ENCODE measurements around the gene RCBTB2. TPM values are rescaled to one million over a fixed set of nuclear protein-coding genes. Genes with fewer than 3 reads are reported as not detected.

The RCBTB2 gene
- total RNA-seq, 1 donor: 7.0 TPM

DNA sequence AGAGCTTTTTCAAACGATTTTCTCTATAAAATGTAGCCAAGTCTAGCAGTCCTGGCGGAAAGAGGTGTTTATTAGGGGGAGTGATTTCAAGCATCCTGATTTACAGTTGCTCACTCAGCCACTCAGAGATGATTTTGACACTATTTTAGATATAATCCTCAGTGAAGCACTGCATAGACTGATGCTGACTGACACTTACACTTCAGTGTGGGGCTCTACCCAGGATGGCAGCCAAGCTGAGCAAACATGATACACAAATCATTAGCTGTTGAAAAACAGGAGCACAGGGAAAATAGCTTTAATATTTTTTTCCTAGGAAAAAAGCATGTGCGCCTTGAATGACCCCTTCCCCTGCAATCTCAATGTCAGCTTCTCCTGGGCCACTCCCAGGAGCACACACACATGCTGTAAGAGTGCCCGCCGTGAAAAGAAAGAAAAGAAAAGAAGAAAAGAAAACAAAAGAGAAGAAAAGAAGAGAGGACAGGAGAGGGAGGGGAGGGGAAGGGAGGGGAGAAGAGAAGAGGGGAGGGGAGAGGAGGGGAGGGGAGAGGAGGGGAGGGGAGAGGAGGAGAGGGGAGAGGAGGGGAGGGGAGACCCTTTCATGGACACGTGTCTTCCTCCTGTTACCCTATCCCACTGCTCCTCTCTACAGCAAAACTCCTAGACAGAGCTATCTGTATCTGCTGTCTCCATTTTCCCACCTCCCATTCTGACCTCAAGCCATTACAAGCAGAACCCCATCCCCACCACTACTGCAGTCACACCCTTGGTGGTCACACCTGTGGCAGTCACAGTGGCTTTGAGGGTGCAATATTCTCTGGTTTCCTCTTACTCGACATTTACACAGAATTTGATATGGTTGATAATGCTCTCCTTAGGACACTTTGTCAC lies 36.4 kb downstream of the RCBTB2 start:
- TF ChIP-seq, protein P1, sequence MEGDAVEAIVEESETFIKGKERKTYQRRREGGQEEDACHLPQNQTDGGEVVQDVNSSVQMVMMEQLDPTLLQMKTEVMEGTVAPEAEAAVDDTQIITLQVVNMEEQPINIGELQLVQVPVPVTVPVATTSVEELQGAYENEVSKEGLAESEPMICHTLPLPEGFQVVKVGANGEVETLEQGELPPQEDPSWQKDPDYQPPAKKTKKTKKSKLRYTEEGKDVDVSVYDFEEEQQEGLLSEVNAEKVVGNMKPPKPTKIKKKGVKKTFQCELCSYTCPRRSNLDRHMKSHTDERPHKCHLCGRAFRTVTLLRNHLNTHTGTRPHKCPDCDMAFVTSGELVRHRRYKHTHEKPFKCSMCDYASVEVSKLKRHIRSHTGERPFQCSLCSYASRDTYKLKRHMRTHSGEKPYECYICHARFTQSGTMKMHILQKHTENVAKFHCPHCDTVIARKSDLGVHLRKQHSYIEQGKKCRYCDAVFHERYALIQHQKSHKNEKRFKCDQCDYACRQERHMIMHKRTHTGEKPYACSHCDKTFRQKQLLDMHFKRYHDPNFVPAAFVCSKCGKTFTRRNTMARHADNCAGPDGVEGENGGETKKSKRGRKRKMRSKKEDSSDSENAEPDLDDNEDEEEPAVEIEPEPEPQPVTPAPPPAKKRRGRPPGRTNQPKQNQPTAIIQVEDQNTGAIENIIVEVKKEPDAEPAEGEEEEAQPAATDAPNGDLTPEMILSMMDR (IDR thresholded peaks at IDR 0.05; ENCODE audit: insufficient read depth, low read length): no peak
- H3K4me3 ChIP-seq (ENCODE audit: low read depth, low read length): no peak overlapping the region
- DNase-seq (ENCODE audit: low read depth): no peak

DNA sequence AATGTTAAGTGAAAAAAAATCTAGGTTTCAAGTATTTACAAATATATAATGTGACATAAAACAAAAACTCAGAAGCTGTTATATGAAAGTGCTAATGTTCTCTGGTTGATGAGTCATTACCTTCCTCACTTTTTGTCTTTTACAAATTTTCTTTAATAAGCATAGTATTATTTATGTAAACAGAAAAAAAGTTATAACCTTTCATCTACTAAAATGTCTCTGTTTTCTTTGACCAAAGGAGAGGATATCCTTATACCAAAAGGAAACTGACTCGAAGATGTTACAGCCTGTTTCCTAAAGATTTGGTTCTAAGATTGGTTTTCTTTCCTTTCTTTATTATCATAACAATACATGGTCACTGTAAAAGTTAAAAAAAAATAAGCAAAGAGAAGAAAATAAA lies 38.0 kb downstream of the RCBTB2 start:
- TF ChIP-seq, protein P1 (IDR thresholded peaks at IDR 0.05; ENCODE audit: insufficient read depth, low read length): no peak
- no peak for DNase-seq (ENCODE audit: low read depth)
- H3K4me3 ChIP-seq (ENCODE audit: low read depth, low read length): no peak overlapping the region

DNA sequence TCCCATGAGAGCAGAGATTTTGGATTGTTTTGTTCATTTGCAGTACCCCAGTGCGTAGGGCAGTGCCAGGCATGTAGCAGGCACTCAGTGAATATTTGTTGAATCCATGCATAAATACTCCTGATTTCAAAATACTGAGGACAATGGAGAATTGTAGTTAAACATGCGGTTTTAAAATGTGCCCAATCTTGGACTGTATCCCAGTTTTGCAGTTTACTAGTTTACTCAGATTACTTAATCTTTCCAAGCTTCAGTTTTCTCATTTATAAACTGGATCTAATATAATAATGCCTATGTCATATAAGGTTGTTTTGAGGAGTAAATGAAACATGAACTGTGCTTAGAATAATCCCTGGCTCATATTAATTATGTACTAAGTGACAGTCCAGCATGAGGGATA lies 39.0 kb downstream of the RCBTB2 start:
- TF ChIP-seq, protein P1 (IDR thresholded peaks at IDR 0.05; ENCODE audit: insufficient read depth, low read length): no peak
- DNase-seq (ENCODE audit: low read depth): peak; percentile 24
- H3K4me3 ChIP-seq (ENCODE audit: low read depth, low read length): no peak overlapping the region

DNA sequence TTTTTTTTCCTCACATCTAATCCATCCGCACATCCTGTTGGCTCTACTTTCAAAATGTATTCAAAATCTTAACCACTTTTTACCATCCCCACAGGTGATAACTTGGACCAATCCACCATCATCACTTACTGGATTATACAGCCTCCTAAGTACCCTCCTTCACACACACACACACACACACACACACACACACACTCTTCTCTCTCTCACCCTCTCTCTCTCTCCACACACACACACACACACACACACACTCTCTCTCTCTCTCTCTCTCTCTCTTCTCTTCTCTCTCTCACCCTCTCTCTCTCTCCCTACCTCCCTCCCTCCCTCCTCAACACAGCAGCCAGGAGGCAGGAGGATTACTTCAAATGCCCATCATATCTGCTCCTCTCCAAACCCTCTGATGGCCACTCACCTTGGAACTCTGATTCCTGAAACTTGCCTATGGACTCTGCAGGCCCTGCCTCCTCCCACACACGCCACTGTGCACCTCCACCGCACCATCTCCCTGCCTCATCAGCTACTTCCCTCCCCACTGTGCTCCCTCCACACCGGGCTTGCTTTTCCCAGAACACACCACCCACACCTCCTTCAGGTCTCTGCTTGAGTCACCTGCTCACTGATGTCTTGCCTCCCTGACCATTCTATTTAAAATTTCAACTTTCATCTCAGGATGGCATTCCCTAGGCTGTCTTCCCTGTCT lies 39.7 kb downstream of the RCBTB2 start:
- TF ChIP-seq, protein P1 (IDR thresholded peaks at IDR 0.05; ENCODE audit: insufficient read depth, low read length): no peak
- DNase-seq (ENCODE audit: low read depth): no peak
- H3K4me3 ChIP-seq (ENCODE audit: low read depth, low read length): no peak overlapping the region

DNA sequence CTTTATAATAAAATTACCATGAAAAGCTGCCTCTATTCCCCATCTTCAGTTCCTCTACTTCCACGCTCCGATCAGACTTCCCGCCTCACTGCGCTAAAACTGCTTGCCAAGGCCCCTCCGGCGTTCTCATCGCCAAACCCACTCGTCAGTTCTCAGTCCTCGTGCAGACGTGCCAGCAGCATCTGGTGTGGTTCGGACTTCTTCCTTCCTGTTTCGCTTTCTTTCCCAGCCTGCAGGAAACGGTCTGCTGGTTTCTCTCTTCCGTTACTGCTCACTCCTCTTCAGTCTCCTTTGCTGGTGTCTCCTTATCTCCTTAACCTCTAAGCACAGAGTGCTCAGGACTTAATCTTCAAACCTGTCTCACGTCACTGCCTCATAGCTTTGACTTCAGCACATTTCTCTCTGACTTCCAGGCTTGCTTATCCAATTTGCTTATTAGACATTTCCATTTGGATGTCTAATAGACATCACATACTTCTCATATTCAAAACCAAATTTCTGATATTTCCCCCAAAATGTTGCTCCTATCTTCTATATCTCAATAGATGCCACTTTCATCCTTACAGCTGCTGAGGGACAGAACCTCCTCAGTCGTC lies 40.3 kb downstream of the RCBTB2 start:
- peak; percentile 77 for DNase-seq (ENCODE audit: low read depth)
- TF ChIP-seq, protein P1 (IDR thresholded peaks at IDR 0.05; ENCODE audit: insufficient read depth, low read length): no peak
- peak overlapping the region; percentile 57 for H3K4me3 ChIP-seq (ENCODE audit: low read depth, low read length)

DNA sequence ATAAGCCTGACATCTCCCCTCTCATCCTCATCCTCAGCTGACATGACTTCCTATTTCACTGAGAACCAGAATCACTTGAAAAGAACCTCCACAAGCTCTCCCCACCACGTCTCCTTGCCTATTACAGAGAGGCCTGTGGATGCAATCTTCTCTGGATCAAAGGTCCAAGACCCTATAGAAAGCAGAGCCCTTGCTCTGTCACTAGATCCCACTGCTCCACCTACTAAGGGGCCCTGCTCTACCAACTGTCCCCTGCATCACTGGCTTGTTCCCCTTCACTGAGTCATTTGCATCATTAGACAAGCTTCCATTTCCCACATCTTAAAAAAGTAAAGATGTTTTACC lies 40.8 kb downstream of the RCBTB2 start:
- TF ChIP-seq, protein P1 (IDR thresholded peaks at IDR 0.05; ENCODE audit: insufficient read depth, low read length): no peak
- peak; percentile 3 for DNase-seq (ENCODE audit: low read depth)
- peak overlapping the region; percentile 57 for H3K4me3 ChIP-seq (ENCODE audit: low read depth, low read length)
